Psoas muscle (tissue), 8 donors: Measurements from ENCODE around the gene SIRT4. TPM values are rescaled to one million over a fixed set of nuclear protein-coding genes. Genes with fewer than 3 reads are reported as not detected.

ENCODE experiments used
- ATAC-seq, 4 donors: fragments of 200-7000 bp; cut with Tn5 transposase; one replicate each; pipeline ENCODE4 v1.9.1; 2020; ENCODE audit warnings: moderate library complexity in 3 of 4, mild to moderate bottlenecking in 2 of 4
- DNase-seq, 2 donors: peaks; one replicate each; pipeline ENCODE4 v3.0.0-alpha.2; 2020
- H3K27ac ChIP-seq: fragments of 200-600 bp; one replicate; pipeline ENCODE4 v1.8.0; 2022
- H3K27me3 ChIP-seq, 3 donors: fragments of 200-600 bp in 1 of 3; one replicate each; pipeline versions ENCODE4 v1.6.1 to v1.8.0; 2013 to 2022; ENCODE audit warnings: low read length in 2 of 3, mild to moderate bottlenecking in 2 of 3, moderate library complexity in 1 of 3; ENCODE audit not compliant: insufficient read depth in 3 of 3
- H3K36me3 ChIP-seq, 2 donors: fragments of 200-600 bp in 1 of 2; one replicate each; pipeline versions ENCODE4 v1.6.1 to v1.8.0; 2013 to 2022; ENCODE audit warnings: low read depth in 1 of 2, mild to moderate bottlenecking in 1 of 2, moderate library complexity in 1 of 2; ENCODE audit not compliant: insufficient read depth in 1 of 2
- H3K4me1 ChIP-seq: fragments of 200-600 bp; one replicate; pipeline ENCODE4 v1.8.0; 2022
- H3K4me3 ChIP-seq: fragments of 200-600 bp; one replicate; pipeline ENCODE4 v1.8.0; 2022; ENCODE audit warnings: mild to moderate bottlenecking
- H3K9me3 ChIP-seq: fragments of 200-600 bp; one replicate; pipeline ENCODE4 v1.8.0; 2022
- WGBS, 3 donors: extraction: QIAGEN DNeasy Blood & Tissue Kit; methylation state at CpG; one replicate each; pipeline versions ENCODE4 v1.1.6 to v1.1.7; 2013; 5-methylcytosine and 5-hydroxymethylcytosine counted together
- intact Hi-C, 2 donors: fragments of 100-400 bp; cut with DNase I; formaldehyde crosslinking; loops; one replicate each; pipeline versions ENCODE4 v1.11.0 to v1.14.2; 2022
- polyA plus RNA-seq, 3 donors: library from polyadenylated mRNA; stranded (reverse); fragments of 200-250 nt; gene quantifications; one replicate each; pipeline ENCODE4 v1.2.3, GENCODE V29; 2013
- total RNA-seq, 4 donors: library from RNA; stranded (reverse); fragmentation: NEBNext Ultra II Directional in 2 of 4; extraction: Animal tissue kit (Norgen Biotek cat#: 25700) in 2 of 4; gene quantifications; one replicate each; pipeline versions ENCODE4 v1.2.1 to v1.2.4, GENCODE V29; 2021 to 2023
- TF ChIP-seq, protein P1 (sequence below): fragments of 200-600 bp; IDR thresholded peaks from one replicate; pipeline ENCODE4 v1.8.0; 2022; ENCODE audit warnings: antibody characterized with exemption
- donor health status: healthy with polysubstance abuse.
- donor health status: DM: no; HTN: no; CAD: no; lungs with moderate emphysema.
- donor health status: Bipolar disorder and iron deficiency.
- donor health status: healthy.
- donor health status: DM: yes; HTN: yes; CAD: no.
- donor health status: DM: no; HTN: no; CAD: no.
- donor health status: DM: no; HTN: no; CAD: no.
- donor health status: DM: yes; HTN: yes; CAD: no.

The SIRT4 gene
- total and polyA plus RNA-seq, 7 donors: 2.3 to 10.7 (median 5.4) TPM

DNA sequence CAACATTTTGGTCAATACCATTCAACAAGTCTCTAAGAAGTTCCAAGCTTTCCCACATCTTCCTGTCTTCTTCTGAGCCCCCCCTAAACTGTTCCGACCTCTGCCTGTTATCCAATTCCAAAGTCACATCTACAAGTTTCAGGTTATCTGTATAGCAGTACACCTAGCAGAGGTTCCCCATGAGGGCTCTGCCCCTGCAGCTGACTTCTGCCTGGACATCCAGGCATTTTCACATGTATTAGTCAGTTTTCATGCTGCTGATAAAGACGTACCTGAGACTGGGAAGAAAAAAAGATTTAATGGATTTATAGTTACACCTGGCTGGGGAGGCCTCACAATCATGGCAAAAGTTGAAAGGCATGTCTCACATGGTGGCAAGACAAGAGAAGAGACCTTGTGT, 35.6 kb downstream of the SIRT4 start:
- Histone ChIP-seq H3K27me3 (no peaks in the 10 kb centered on the region), H3K27ac (no peak overlapping the region), H3K4me1 (no peaks in the 10 kb centered on the region), H3K4me3 (no peak overlapping the region), H3K9me3 (no peaks in the 10 kb centered on the region), H3K36me3 (no peaks in the 10 kb centered on the region)
- WGBS, 3 donors: 77 to 86% (median 78%) methylated on average over 2 of the region's 2 CpGs
- intact Hi-C loops: no loop called here
- TF ChIP-seq, protein P1, sequence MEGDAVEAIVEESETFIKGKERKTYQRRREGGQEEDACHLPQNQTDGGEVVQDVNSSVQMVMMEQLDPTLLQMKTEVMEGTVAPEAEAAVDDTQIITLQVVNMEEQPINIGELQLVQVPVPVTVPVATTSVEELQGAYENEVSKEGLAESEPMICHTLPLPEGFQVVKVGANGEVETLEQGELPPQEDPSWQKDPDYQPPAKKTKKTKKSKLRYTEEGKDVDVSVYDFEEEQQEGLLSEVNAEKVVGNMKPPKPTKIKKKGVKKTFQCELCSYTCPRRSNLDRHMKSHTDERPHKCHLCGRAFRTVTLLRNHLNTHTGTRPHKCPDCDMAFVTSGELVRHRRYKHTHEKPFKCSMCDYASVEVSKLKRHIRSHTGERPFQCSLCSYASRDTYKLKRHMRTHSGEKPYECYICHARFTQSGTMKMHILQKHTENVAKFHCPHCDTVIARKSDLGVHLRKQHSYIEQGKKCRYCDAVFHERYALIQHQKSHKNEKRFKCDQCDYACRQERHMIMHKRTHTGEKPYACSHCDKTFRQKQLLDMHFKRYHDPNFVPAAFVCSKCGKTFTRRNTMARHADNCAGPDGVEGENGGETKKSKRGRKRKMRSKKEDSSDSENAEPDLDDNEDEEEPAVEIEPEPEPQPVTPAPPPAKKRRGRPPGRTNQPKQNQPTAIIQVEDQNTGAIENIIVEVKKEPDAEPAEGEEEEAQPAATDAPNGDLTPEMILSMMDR: no peak
- ATAC-seq (no peak), DNase-seq (no peak)

DNA sequence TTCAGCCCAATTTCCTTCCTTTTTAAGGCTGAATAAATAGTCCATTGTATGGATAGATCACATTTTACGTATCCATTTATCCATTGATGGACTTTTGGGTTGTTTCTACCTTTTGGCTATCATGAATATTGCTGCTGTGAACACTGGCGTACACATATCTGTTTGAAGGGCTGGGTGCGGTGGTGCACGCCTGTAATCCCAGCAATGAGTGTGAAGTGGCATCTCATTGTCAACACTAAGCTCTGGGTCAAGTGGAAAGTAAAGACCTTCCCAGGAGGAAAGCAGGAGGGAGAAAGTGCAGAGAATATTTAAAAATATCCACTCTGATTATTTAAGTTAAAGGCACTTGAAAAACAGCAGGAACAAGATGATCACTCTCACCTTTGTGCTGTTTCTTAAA, 37.1 kb downstream of the SIRT4 start:
- intact Hi-C loops: no loop called here
- TF ChIP-seq, protein P1: no peak
- Histone ChIP-seq H3K36me3 (no peaks in the 10 kb centered on the region), H3K4me3 (no peak overlapping the region), H3K9me3 (no peaks in the 10 kb centered on the region), H3K27me3 (no peaks in the 10 kb centered on the region), H3K27ac (no peak overlapping the region), H3K4me1 (no peaks in the 10 kb centered on the region)
- 87 to 93% (median 91%) methylated on average over 4 of the region's 4 CpGs for WGBS, 3 donors
- ATAC-seq: no peak
- DNase-seq: no peak

DNA sequence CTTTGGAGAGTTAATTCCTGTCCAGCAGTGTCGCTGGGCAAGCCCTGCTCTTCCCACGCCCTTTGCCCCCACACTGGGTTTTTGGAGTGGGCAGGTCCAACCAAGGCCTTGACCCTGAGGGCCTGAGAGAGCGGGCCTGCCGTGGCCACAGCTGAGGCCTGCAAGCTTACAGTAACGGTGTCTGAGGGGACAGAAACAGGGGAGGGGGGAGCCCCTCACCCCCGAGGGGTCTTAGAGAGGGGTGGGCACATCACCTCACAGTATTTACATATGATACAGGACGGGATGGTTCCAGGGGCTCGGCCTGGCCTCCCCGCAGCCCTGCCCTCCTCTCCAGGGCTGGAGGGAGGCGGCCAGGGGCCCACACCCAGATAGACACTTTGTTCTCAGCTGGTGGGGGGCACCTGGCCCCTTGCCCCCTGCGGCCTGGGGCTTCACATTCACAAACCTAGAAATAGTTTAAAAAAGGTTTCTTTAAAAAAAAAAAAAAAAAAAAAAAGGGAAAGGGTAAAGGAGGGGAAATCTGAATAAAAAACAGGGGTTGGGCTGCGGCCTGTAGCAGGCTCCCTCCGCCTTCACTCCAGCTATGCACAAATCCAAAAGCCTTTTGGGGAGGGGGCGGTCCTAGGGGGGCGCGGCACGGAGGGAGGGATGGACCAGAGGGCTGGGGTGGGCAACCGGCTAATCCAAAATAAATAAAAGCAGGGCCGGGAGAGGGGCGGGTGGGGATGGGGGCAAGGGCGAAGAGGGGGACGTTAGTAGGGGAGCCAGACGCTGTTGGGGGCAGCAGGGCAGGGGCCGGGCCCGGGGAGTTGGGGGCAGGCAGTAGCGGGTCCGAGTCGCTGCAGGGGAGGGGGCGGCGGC, 40.3 kb downstream of the SIRT4 start:
- intact Hi-C loops: no loop called here
- no peaks in the 10 kb centered on the region for H3K4me1 ChIP-seq
- no peak overlapping the region for H3K4me3 ChIP-seq
- no peaks in the 10 kb centered on the region for H3K36me3 ChIP-seq
- TF ChIP-seq, protein P1: no peak
- H3K9me3 ChIP-seq: no peaks in the 10 kb centered on the region
- no peaks in the 10 kb centered on the region for H3K27me3 ChIP-seq
- no peak for DNase-seq
- no peak overlapping the region for H3K27ac ChIP-seq
- 52 to 63% (median 60%) methylated on average over 26 to 30 of the region's 30 CpGs for WGBS, 3 donors
- ATAC-seq: no peak

DNA sequence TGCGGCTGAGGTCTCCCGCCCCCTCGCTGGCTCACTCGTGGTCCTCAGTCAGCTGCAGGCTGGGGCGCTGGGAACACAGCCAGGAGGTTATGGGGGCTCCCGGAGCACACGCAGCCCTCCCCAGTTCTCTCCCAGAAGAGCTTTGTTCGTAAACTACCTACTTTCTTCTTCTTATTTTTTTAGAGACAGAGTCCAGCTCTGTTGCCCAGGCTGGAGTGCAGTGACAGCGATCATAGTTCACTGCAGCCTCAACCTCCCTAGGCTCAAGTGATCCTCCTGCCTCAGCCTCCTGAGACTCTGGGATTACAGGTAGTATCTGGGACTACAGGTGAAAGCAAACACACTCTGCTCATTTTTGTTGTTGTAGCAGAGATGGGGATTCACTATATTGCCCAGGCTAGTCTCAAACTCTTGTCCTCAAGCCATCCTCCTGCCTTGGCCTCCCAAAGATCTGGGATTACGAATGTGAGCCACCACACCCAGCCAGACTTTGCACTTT, 41.0 kb downstream of the SIRT4 start:
- 55 to 68% (median 63%) methylated on average over 10 of the region's 10 CpGs for WGBS, 3 donors
- TF ChIP-seq, protein P1: no peak
- H3K9me3 ChIP-seq: no peaks in the 10 kb centered on the region
- intact Hi-C loops: no loop called here
- no peaks in the 10 kb centered on the region for H3K4me1 ChIP-seq
- no peak overlapping the region for H3K4me3 ChIP-seq
- no peak overlapping the region for H3K27ac ChIP-seq
- ATAC-seq (no peak), DNase-seq (no peak)
- no peaks in the 10 kb centered on the region for H3K36me3 ChIP-seq
- no peaks in the 10 kb centered on the region for H3K27me3 ChIP-seq
